SU-DHL-6 (cell line): ENCODE results near the gene ADD1.

Experiments
- H2AFZ ChIP-seq: fragments of 200-600 bp; sonication (generic); 2 replicates; pipeline ENCODE4 v1.6.1; 2014; ENCODE audit warnings: low read depth, mild to moderate bottlenecking, moderate library complexity, mixed read lengths, antibody characterized with exemption, low read length; ENCODE audit not compliant: severe bottlenecking
- H3F3A ChIP-seq: fragments of 200-600 bp; shearing (Covaris generic); 2 replicates; pipeline ENCODE4 v1.6.0; 2016; ENCODE audit warnings: antibody characterized with exemption, mild to moderate bottlenecking; ENCODE audit not compliant: insufficient read depth
- H3K27ac ChIP-seq: fragments of 200-600 bp; sonication (generic); 2 replicates; pipeline ENCODE4 v1.5.1; 2016; ENCODE audit warnings: low read depth, mild to moderate bottlenecking, low read length, moderate library complexity, mixed read lengths
- H3K27me3 ChIP-seq: fragments of 200-600 bp; sonication (generic), shearing (Covaris generic); 2 replicates; pipeline ENCODE4 v1.6.0; 2014; ENCODE audit warnings: mild to moderate bottlenecking, low read length
- H3K36me3 ChIP-seq: fragments of 200-600 bp; sonication (generic); 2 replicates; pipeline ENCODE4 v1.6.1; 2014; ENCODE audit warnings: mild to moderate bottlenecking, low read length, mixed read lengths
- H3K4me2 ChIP-seq: fragments of 300-600, 200-600 bp; shearing (Covaris generic), sonication (generic); 2 replicates; pipeline ENCODE4 v1.6.0; 2014; ENCODE audit warnings: low read length, low read depth, mild to moderate bottlenecking; ENCODE audit not compliant: poor library complexity, severe bottlenecking
- H3K4me3 ChIP-seq: fragments of 200-600 bp; sonication (generic); 2 replicates; pipeline ENCODE4 v1.5.1; 2014; ENCODE audit warnings: antibody characterized with exemption, low read length, mild to moderate bottlenecking, mixed read lengths; ENCODE audit not compliant: insufficient read depth, poor library complexity, severe bottlenecking
- H3K79me2 ChIP-seq: fragments of 200-600 bp; sonication (generic); 2 replicates; pipeline ENCODE4 v1.6.1; 2014; ENCODE audit warnings: mild to moderate bottlenecking, low read length, moderate library complexity; ENCODE audit not compliant: insufficient read depth
- H3K9ac ChIP-seq: fragments of 200-600 bp; sonication (generic); 2 replicates; pipeline ENCODE4 v1.7.0; 2014; ENCODE audit warnings: mild to moderate bottlenecking, low read length
- H3K9me2 ChIP-seq: fragments of 200-600 bp; sonication (generic); replicated peaks from 2 replicates; pipeline ENCODE4 v1.6.1; 2014; ENCODE audit warnings: low read length; ENCODE audit not compliant: insufficient read depth
- H3K9me3 ChIP-seq: fragments of 200-600 bp; sonication (generic); 2 replicates; pipeline ENCODE4 v1.6.1; 2014; ENCODE audit warnings: low read length, mixed read lengths; ENCODE audit not compliant: insufficient read depth
- H4K20me1 ChIP-seq: fragments of 200-600 bp; sonication (generic); 2 replicates; pipeline ENCODE4 v1.6.1; 2014; ENCODE audit warnings: low read depth, mild to moderate bottlenecking, antibody characterized with exemption, low read length, moderate library complexity, mixed read lengths
- CTCF ChIP-seq: fragments of 200-600 bp; sonication (generic); IDR thresholded peaks from one replicate; pipeline ENCODE4 v1.5.1; 2017; ENCODE audit warnings: antibody characterized with exemption, mild to moderate bottlenecking, low read length, moderate library complexity; ENCODE audit not compliant: insufficient read depth, poor library complexity, severe bottlenecking
- EZH2phosphoT487 ChIP-seq: fragments of 200-600 bp; sonication (generic), shearing (Covaris generic); conservative IDR thresholded peaks from 2 replicates; pipeline ENCODE4 v1.6.1; 2018; ENCODE audit warnings: mild to moderate bottlenecking, antibody characterized with exemption, low read length, moderate library complexity, mixed read lengths

Gene ADD1

DNA sequence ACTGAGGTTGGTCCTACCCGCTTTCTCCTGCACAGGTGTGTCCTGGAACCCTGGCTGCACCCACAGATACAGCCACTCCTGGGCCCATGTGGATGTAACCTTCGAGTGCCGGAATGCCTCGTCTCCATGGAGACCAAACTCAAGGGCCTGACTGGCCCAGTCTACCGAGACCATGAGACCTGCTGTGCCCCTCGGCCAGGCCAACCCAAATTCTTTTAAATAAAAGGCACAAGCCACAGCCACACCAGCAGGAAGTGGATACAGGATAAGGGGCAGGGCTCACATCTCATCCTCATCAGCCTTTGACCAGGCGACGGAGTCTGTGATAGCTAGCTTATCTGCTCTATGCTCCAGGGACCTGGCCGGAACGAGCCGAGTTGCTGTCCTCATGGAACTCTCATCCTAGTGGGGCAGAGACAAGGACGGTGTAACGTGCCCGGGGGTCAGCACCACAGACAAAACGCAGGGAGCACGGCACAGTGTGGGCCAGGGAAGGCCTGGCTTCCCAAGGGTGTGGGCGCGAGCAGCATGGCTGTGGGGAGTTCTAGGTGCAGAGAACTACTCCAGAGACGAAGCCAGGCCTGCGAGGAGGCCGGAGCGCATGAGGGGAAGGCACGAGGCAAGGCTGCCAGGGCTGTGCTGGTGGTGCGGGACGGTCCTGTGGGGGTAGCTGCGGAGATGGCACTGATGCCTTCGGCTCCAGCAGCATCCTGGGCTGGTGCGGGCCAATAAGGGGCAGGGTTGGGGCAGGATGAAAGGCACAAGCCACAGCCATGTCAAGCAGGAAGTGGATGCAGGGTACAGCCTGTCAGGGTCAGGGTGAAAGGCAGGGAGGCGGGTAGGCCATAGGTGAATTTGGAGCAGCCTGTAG lies 96.9 kb downstream of the ADD1 start:
- no peak overlapping the region for H3K4me2 ChIP-seq
- H3K27me3 ChIP-seq = no peaks in the 10 kb centered on the region
- peaks cover 13% of the 10 kb centered on the region for H3F3A ChIP-seq
- no peak overlapping the region for H3K9ac ChIP-seq
- no peaks in the 10 kb centered on the region for H3K9me3 ChIP-seq
- no peak overlapping the region for H3K27ac ChIP-seq
- H4K20me1 ChIP-seq = no peaks in the 10 kb centered on the region
- TF ChIP-seq CTCF = no peak
- no peak for TF ChIP-seq EZH2phosphoT487
- no peak overlapping the region for H2AFZ ChIP-seq
- H3K36me3 ChIP-seq = peaks cover 8% of the 10 kb centered on the region
- H3K79me2 ChIP-seq = peaks cover under 1% of the 10 kb centered on the region; the same call in 1 of the 2 replicates
- H3K9me2 ChIP-seq = no peaks in the 10 kb centered on the region
- no peak overlapping the region for H3K4me3 ChIP-seq

DNA sequence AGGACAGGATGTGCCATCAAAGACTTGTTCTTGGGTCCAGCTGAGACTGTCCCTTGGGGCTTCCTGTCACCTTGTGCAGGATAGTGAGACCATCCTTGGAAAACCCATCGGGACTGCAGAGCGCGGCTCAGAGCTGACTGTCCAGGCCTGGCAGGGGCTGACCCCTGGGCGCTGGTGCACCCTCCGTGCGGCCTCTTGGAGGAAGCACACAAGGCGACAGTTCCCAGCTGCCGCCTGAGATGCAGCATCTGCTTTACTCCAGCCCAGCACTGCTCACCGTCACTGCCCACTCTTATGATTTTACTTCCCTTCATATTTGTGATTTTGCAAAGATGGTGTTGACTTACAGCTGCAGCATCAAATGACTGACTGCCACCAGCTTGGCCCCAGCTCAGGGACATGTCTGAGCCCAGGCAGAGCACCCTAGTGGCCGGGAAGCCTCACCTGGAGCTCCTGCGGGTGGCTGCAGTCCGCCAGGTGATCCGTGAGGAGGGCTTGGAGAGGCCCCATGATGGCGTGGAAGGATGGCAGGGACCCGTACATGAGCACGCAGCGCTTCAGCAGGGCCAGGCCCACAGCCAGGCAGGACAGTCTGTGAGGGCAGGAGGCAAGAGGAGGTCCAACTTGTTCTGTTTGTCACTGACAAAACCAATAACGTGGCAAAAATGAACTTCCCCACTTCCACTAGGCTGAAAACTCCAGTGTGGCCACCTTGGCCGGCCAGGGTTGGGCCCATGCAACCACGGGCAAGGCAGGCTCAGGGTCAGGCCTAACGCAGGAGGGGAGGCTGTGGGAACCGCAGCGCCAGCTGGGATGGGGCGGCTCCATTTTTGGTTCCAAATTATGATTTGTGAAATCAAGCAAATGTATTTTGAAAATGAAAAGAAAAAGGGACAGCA lies 97.7 kb downstream of the ADD1 start:
- Histone ChIP-seq H3K9ac (no peak overlapping the region), H3F3A (peaks cover 9% of the 10 kb centered on the region), H3K79me2 (no peaks in the 10 kb centered on the region), H3K36me3 (peaks cover 9% of the 10 kb centered on the region), H3K9me3 (no peaks in the 10 kb centered on the region), H3K9me2 (no peaks in the 10 kb centered on the region), H3K27ac (no peak overlapping the region), H3K4me2 (no peak overlapping the region), H2AFZ (no peak overlapping the region), H3K4me3 (no peak overlapping the region), H4K20me1 (no peaks in the 10 kb centered on the region), H3K27me3 (no peaks in the 10 kb centered on the region)
- TF ChIP-seq EZH2phosphoT487 = no peak
- no peak for TF ChIP-seq CTCF

GRCh38 chr4:2942037-2942531 lies 98.4 kb downstream of the ADD1 start:
- peaks cover 9% of the 10 kb centered on the region for H3K36me3 ChIP-seq
- H4K20me1 ChIP-seq = no peaks in the 10 kb centered on the region

More at GRCh38 chr4:2942037-2942531, 98.4 kb downstream of the ADD1 start:
- H3K27ac ChIP-seq = no peak overlapping the region
- no peaks in the 10 kb centered on the region for H3K79me2 ChIP-seq
- H2AFZ ChIP-seq = no peak overlapping the region
- H3K4me3 ChIP-seq = no peak overlapping the region
- H3F3A ChIP-seq = 0 out of 2 replicates have a peak, but pooled peaks cover 2% of the 10 kb centered on the region
- TF ChIP-seq CTCF (no peak), EZH2phosphoT487 (no peak)
- H3K4me2 ChIP-seq = no peak overlapping the region
- H3K9me3 ChIP-seq = no peaks in the 10 kb centered on the region
- H3K27me3 ChIP-seq = no peaks in the 10 kb centered on the region
- H3K9ac ChIP-seq = no peak overlapping the region
- H3K9me2 ChIP-seq = no peaks in the 10 kb centered on the region
